NCI-H2107 treated with DMSO at 0.1 percent for 48 hours (cell line): ENCODE measurements around the gene MRPL45.

Experiments
- DNase-seq: peaks from one replicate; lab custom pipeline; 2025; ENCODE audit not compliant: unreplicated experiment; lab: John Stamatoyannopoulos, UW

Gene MRPL45

GRCh38 chr17:38324772-38325171 lies 27.8 kb downstream of the MRPL45 start:
- no peak for DNase-seq

DNA sequence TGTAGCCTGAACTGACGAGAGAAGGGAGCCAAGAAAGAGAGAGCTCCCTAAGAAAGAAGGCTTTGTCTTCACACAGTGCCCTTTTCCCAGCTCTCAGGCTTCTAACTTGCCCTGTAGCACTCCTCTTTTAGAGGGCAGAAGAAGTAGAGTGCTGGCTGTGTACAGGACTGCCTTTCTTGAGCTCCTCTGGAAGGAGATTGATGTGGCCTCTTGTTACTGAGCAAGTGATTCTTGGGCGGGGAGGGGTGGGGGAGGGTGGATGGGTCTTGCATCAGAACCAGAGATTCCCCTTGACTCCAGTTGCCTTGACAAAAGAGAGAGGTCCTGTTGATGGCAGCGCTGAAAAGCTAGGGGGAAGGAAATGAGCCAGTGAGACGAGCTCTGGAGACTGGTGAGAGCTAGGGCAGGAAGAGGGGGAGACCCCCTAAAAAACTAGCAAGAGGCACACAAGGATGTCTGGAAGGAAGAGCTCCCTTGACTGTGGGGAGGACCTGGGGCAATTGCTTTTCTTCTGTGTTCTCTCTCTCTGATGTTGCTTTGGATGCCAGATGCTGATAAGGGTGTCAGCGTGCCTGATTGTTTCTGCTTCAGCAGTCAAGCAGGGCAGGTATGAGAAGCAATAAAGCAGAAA lies 28.4 kb downstream of the MRPL45 start:
- no peak for DNase-seq

- DNase-seq = no peak
These were observed 30.2 kb downstream of the MRPL45 start for GRCh38 chr17:38326996-38327792.

DNA sequence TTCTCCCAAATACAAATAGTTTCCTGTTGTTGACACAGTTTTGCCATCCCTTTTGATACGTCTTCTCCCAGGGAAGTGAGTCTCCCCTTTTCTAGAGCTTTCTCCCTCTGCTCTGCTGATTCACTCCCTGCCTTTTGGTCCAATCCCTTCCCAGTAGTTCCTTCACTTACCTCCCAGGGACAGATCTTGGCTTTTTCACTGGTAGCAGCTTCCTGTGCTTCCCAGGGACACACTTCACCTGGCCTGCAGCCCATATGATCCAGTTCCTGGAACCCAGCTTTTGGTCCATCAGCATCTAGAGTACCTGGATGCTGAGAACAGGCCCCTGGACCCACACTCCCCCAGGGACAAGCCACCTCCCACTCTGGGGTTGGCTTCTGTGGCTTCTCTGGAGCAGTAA lies 31.0 kb downstream of the MRPL45 start:
- no peak for DNase-seq

DNA sequence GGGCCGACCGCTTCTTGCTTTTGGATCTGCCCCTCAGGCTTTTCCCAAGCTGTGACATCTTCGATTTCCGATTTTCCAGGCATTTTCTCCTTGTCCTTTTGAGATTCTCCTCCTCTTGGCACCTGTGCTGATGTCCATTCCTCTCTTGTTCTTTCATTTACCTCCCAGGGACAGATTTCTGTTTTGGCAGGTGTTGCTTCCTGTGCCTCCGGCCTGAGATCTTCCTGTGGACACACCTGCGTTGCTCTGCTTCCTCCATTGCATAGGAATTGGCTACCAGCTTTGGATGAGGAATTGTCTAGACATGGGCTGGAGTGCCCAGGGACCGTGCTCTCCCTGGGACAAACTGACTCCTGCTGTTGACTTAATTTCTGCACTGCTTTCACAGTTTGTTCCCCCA lies 31.7 kb downstream of the MRPL45 start:
- DNase-seq = no peak

GRCh38 chr17:38329284-38329683 lies 32.3 kb downstream of the MRPL45 start:
- DNase-seq = no peak

DNA sequence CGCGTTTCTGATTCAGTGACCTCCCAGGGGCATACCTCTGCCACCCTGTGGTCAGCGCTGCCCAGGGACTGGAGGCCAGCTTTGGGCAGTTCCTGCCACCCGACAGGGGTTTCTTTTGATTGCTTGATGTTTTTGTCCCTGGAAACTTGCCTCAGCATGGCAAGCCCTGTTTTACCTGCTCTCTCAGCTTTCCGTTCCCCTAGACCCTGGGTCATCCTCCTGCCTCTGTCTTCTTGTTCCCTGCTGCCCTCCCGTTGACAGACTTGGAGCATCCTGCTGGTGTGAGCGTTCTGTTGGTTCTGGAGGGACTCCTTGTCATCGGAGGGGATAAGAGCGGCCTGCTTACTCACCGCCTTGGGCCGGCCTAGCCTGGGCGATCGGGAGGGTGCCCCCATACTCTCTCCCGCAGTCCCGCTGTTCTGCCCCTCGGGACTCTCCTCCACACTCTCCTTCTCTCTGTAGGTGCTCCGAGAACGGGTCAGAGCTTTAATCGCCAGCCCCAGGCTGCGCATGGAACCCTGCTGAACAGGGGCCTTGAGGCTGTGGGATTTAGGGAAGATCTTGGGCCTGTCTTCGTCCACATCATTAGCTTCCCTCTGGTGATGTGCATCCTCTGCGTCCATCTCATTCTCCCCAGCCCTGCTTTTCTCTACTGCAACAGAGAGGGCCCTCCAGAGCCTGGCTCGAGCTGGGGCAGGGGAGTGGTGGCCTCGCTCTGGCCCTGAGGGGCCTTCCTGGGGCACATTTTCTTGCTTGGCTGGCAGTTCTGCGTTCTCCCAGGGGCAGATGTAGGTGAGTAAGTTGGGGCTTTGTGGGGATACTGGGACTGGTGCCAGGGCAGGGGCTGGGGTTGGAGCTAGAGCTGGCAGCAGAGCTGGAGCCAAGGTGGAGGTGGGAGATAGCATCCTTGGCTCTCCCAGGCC lies 33.1 kb downstream of the MRPL45 start:
- DNase-seq = no peak

GRCh38 chr17:38330941-38331411 lies 34.0 kb downstream of the MRPL45 start:
- DNase-seq = no peak

DNA sequence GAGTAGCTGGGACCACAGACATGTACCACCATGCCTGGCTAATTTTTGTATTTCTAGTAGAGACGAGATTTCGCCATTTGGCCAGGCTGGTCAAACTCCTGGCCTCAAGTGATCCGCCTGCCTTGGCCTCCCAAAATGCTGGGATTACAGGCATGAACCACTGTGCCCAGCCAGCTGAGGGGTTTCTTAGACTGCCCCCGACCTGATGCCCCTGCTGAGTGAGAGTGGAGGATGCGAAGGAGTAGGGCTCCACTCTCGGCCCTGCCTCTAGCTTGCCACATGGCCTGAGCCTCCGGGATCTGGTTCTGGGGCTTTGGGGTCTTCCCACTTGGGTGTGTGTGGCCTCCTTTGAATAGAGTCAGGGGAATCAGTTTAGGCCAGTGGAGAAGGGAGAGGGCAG lies 35.8 kb downstream of the MRPL45 start:
- no peak for DNase-seq

DNA sequence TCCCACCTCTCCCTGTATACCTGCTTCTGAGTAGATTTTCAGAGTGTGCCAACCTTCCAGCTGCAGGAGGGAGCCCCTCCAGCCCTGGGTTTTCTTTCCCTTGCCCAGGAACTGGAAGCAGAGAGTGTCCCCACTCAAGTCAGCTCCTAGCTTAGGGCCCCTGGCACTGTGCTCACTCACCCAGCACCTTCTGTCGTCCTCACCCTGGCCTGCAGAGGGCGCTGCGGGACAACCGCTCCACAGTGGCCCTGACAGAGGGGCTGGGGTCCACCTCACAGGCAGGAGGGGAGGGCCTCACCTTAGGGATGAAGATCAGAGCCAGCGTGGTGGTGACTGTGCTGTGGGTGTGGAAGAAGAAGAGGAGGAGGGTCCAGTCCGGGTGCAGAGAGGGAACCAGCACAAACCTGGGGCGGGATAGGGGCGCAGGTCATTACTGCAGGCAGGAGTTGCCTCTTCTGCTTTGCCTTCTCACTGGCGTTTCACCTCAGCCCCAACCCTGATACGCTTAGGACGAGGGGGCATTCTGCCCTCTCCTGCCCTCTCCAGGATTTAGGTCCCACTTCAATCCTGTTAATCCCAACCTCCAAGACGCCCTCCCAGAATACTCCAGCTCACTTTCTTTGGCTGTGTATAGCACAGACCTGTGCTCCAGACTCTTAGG lies 36.8 kb downstream of the MRPL45 start:
- no peak for DNase-seq

GRCh38 chr17:38334480-38335364 lies 37.8 kb downstream of the MRPL45 start:
- DNase-seq = no peak

GRCh38 chr17:38336838-38337237 lies 39.9 kb downstream of the MRPL45 start:
- no peak for DNase-seq

- no peak for DNase-seq
These were observed 41.1 kb downstream of the MRPL45 start for GRCh38 chr17:38338053-38338452.

DNA sequence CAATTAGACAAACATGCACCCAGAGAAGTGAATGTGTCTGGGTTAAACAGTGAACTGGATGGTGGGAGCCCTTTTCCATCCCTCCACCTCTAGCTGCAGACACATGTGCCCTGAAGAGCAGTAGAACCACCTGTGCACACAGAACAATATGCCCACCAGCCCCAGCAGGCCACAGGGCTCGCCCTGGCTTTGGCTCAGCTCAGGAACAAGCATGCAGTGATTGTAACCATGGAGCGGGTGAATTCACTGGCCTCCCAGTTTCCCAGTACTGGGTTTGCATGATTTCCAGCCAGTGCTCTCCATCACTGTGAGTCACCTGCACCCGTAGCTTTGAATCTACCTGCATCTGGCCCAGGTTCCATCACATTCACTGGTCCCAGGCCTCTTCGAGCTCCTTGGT lies 41.6 kb downstream of the MRPL45 start:
- no peak for DNase-seq

DNA sequence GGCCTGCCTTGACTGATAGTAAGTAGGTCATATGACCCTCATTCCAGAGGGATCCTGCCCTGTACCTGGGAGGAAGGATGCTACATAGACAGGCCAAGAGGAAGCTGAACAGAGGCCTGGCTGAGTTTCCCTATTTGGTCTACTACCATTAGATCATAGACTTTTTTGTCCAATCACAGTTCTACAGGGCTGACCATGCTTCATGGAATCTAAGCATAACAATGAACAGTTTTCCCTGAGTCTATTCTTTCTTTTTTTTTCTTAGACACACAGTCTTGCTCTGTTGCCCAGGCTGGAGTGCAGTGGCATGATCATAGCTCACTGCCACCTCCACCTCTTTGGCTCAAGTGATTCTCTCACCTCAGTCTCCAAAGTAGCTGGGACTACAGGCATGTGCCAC lies 42.9 kb downstream of the MRPL45 start:
- DNase-seq = no peak

DNA sequence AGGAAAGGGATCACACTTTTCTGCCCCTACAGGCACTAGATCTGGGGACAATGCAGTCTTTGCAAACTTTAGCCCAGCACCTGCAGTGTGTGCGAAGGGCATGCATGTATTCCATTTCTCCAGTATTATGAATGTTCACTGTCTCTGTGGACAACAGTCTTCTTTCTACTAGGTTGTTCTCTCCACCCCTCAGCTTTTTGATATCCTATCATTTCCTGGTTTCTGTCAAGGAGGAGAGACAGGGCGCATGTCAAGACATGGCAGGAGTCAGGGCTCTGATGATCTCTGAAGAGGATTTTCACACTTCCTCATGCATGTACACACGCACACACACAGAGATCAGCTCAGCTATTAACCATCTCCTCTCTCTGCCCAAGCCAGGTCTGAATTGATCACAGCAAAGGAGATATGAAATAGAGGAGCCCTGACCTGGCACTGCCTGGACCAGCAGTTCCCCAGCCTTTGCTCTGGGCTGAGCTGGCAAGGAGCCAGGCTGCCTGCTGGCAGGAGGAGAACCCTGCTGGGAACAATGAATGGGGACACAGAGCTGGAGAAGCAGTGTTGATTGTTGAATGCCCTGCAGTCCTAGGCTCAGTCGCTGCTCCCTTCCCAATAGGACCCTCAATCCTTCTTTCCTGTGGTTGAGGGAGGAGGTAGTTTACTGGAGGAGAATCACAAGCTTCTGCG lies 44.2 kb downstream of the MRPL45 start:
- peak; percentile 92 for DNase-seq

DNA sequence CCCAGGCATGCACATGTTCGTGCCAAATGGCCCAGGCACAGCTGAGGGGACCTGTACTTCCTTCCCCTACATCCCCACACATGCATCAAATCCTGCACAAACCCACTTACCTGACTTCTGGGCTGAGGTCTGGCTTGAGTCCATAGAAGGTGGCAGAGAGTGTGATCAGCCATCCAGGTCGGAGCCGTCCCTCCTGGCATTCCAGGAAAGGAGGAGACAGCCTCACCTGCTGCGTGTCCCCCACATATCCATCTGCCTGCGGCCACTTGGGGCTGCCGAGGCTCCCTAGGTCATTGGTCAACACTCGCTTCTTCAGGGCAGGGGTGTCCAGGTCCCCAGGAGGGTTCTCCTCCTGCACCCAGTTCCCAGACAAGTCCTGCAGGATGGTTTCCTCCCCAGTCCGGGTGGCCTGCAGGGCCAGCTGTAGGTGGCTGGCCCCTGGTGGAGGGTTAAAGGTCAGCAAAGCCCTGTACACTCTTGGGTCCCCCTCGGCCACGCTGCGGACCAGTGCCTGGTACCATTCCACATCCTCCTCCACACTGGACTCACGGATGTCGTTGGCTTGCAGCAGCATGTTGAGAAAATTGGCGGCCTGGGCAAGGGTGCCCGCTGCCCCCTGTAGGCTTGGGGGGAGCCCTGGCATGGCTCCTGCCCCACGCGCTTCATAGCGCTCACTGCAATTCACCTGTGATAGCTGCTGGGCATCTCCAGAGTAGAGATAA lies 46.1 kb downstream of the MRPL45 start:
- no peak for DNase-seq

DNA sequence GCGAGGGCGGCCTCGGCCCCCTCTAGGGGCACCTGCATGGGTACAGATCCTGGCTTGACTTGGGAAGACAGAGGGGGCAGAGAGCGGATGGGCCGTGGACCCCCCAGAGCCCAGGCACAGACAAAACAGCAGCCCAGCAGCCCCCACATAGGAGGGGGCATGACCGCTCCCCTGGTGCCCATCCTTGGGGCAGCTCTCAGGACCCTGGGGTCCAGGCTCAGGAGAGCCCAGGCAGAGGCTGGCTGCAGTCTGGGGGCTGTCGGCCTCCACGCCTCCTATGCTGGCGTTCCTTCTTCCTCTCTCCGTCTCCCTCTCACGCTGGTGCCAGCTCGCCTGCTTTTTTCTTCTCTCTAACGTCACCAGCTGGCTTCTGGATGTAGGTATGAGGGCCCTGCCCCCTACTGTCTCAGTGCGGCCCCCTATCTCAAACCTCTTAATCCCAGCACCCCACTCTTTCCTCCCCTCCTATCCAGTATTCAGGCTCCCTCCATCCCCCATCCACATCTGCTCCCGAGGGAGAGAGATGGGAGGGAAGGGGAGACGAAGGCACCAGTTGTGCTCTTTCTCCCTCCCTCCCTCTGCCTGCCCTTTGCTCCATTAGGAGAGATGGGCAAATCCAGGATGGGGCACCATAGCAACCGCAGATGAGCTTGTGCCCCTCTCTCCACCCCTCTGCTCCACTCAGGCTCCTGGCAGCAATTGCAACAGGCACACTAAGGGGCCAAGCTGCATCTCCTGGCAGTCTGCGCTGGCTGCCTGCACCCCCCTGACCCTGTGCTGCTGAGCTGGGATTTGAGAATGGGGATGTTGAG lies 46.8 kb downstream of the MRPL45 start, which contains the start of gene GPR179:
GPR179 (minus strand) TSS at position 349 of the 812 bp plus-strand sequence; CDS start at position 182, 167 bp downstream.
- DNase-seq = no peak
